GM21515 (cell line): Measurements from ENCODE around the gene NSDHL.

Source experiments
- ATAC-seq: cut with Tn5 transposase; IDR thresholded peaks from one replicate; pipeline ENCODE4 v1.9.1; 2021; ENCODE audit not compliant: unreplicated experiment

The NSDHL gene

GRCh38 chrX:152843852-152844251, 13.0 kb downstream of the NSDHL start:
- ATAC-seq, result no peak

GRCh38 chrX:152844256-152844655, 13.4 kb downstream of the NSDHL start:
- no peak for ATAC-seq

GRCh38 chrX:152845618-152846240, 14.9 kb downstream of the NSDHL start:
- no peak for ATAC-seq

GRCh38 chrX:152847281-152847680, 16.4 kb downstream of the NSDHL start:
- ATAC-seq, result no peak

GRCh38 chrX:152850465-152850864, 19.6 kb downstream of the NSDHL start:
- no peak for ATAC-seq

GRCh38 chrX:152853986-152854385, 23.1 kb downstream of the NSDHL start:
- no peak for ATAC-seq

GRCh38 chrX:152861116-152861515, 30.3 kb downstream of the NSDHL start:
- ATAC-seq, result no peak

GRCh38 chrX:152861826-152862225, 31.0 kb downstream of the NSDHL start:
- no peak for ATAC-seq

- no peak for ATAC-seq
Observed at GRCh38 chrX:152865232-152865920, 34.5 kb downstream of the NSDHL start.

GRCh38 chrX:152866386-152866785, 35.5 kb downstream of the NSDHL start:
- no peak for ATAC-seq

GRCh38 chrX:152869972-152870371, 39.1 kb downstream of the NSDHL start:
- no peak for ATAC-seq

- ATAC-seq, result no peak
Observed at GRCh38 chrX:152871260-152871659, 40.4 kb downstream of the NSDHL start.

- no peak for ATAC-seq
Observed at GRCh38 chrX:152872522-152872921, 41.7 kb downstream of the NSDHL start.

GRCh38 chrX:152873361-152873760, 42.5 kb downstream of the NSDHL start:
- ATAC-seq, result no peak

GRCh38 chrX:152876931-152877840, 46.3 kb downstream of the NSDHL start:
- no peak for ATAC-seq

GRCh38 chrX:152878976-152879755, 48.3 kb downstream of the NSDHL start:
- ATAC-seq, result no peak

GRCh38 chrX:152881289-152881688, 50.4 kb downstream of the NSDHL start:
- ATAC-seq, result no peak

GRCh38 chrX:152884171-152884570, 53.3 kb downstream of the NSDHL start:
- ATAC-seq, result no peak

- ATAC-seq, result no peak
Observed at GRCh38 chrX:152886716-152887115, 55.9 kb downstream of the NSDHL start.

GRCh38 chrX:152892499-152892898, 61.6 kb downstream of the NSDHL start:
- no peak for ATAC-seq
